GM19463 (cell line): ENCODE data around the gene URGCP.

Experiments
- ATAC-seq: cut with Tn5 transposase; IDR thresholded peaks from one replicate; pipeline ENCODE4 v1.9.1; 2021; ENCODE audit warnings: mild to moderate bottlenecking, moderate library complexity; ENCODE audit not compliant: unreplicated experiment

Gene URGCP, protein sequence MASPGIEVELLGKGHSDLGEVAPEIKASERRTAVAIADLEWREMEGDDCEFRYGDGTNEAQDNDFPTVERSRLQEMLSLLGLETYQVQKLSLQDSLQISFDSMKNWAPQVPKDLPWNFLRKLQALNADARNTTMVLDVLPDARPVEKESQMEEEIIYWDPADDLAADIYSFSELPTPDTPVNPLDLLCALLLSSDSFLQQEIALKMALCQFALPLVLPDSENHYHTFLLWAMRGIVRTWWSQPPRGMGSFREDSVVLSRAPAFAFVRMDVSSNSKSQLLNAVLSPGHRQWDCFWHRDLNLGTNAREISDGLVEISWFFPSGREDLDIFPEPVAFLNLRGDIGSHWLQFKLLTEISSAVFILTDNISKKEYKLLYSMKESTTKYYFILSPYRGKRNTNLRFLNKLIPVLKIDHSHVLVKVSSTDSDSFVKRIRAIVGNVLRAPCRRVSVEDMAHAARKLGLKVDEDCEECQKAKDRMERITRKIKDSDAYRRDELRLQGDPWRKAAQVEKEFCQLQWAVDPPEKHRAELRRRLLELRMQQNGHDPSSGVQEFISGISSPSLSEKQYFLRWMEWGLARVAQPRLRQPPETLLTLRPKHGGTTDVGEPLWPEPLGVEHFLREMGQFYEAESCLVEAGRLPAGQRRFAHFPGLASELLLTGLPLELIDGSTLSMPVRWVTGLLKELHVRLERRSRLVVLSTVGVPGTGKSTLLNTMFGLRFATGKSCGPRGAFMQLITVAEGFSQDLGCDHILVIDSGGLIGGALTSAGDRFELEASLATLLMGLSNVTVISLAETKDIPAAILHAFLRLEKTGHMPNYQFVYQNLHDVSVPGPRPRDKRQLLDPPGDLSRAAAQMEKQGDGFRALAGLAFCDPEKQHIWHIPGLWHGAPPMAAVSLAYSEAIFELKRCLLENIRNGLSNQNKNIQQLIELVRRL

DNA sequence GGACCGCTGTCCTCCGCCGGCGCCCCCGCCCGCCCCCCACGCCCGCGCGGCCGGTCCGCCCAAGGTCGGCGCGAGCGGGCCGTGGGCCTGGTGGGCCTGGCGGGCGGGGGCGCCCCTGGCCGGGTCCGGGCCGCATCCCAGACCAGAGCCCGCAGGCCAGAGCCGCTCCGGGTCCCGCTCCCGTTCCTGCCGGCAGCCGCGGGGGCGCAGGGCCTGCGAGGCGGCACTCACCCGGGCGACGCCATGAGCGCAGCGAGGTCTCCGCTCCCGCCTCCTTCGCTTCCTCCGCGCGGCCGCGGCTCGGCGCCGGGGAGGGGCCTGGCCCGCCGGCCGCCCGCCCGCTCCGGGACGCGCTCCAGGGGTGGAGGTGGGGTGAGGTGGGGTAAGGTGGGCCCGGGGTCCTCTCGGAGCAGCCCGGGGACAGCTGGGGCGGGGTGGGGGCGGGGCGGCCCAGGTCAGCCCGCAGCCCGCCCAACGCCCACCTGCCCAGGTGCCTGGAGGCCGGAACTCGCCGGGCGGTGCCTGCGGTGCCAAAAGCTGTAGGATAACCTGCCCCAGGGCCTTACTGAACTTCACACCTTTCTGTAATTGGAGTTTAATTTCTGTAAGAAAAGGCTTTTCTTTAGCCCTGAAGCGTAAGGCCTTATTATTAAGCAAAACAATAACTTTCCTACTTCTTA is at the start of gene URGCP:
TSS of gene URGCP (minus strand) at position 266 of the 680 bp plus-strand sequence. CDS start at position 245, 21 bp downstream.
- peak; percentile 84 for ATAC-seq

DNA sequence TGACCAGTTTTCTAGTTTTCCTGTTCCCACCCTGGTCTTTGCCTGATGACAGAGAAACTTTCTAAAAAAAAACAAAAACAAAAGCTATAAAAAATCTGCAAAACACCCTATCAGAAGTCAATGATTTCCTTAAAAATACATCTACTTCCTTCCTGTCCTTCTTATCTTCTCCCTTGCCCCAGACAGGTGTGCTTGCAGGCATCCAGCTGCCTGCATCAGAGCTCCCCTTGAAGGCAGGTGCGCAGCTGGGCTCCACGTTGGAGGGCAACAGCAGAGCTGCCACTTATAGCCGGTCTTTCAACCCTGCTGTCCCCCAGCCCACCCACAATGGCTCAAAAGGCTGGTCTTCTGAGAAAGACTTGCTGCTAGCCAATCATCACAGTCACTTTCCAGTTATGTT is 49.6 kb upstream of the URGCP start:
- no peak for ATAC-seq

DNA sequence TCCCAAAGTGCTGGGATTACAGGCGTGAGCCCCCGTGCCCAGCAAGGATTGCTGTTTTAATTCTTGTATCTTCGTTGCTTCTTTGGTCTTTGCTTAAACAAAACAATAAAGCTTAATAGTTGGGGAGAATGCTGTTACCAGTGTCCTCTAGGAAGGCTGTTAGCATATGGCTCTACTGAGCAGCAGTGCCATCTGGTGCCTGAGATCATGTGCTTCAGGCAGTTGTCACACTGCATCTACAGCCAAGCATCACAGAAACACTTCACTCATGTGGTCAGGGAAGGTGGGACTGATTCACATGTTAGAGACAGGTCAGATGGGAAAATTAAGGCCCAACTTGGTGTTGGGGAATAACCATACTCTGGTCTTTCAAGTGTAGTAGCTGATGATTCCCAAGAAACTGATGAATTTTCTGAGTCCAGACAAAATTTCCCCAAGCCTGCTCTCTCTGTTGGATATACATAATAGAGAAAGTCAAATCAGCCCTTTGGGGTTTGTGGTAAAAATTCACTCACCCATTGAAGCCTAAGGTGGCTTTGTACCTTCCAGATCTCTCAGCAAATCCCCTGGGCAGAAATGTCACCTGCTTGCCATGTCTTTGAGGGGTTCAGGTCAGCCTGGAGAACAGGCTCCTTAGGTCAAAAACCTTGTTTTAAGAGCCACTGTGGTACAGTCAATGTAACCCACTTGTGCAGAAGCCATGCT is 48.3 kb upstream of the URGCP start:
- ATAC-seq = peak; percentile 61

DNA sequence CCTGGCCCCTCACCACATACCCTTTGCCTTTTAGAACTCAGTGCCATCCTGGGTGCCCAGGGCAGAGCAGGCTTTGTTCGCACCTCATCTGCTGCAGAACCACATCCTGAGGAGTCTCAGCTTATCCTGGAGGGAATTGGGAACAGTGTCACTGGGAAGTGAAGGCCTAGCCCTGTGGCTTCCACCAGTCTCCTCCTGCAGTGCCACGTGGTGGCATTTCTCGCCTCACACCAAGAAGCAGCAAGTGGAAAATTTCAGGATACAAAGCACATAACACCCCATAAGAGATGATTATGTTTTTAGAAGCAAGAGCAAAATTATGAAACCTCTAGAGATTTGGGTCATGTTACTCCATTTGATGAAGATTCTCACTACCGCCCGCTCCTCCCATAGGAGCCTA is 46.7 kb upstream of the URGCP start:
- ATAC-seq = no peak

DNA sequence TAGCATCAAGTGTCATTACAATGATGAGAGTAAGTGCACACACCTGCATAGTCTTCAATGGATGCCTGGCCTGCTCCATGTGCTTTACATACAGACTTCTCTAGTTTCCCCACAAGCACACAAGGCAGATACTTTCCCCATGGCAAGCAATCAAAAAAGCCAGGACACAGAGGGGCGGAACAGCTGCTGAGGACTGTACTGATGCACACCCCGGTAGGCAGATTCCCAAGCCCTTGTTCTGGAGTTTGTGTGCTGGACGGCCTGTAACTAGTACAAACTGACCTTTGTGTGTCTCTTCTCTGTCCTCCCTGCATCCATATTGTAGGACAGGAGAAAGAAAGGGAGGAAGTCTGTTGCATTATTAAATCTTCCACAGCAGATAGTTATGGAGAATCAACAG is 45.6 kb upstream of the URGCP start:
- ATAC-seq = no peak

DNA sequence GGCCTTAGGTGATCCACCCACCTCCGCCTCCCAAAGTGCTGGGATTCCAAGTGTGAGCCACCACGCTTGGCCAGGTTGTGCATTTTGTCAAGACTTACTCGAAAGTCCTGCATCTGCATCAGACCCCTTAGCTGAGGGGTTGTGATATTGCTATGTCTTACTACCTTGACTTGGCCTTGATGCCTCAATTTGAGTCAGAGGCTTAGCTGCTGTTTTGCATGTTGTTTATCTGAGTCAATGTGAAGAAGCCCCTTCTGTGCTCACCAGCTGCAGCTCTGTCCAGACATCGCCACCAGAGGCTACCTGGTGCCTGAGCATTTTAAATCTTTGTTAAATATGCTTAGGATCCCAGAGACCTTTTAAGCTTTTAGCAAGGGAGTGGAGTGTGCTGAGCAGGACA is 37.9 kb upstream of the URGCP start:
- ATAC-seq = no peak

DNA sequence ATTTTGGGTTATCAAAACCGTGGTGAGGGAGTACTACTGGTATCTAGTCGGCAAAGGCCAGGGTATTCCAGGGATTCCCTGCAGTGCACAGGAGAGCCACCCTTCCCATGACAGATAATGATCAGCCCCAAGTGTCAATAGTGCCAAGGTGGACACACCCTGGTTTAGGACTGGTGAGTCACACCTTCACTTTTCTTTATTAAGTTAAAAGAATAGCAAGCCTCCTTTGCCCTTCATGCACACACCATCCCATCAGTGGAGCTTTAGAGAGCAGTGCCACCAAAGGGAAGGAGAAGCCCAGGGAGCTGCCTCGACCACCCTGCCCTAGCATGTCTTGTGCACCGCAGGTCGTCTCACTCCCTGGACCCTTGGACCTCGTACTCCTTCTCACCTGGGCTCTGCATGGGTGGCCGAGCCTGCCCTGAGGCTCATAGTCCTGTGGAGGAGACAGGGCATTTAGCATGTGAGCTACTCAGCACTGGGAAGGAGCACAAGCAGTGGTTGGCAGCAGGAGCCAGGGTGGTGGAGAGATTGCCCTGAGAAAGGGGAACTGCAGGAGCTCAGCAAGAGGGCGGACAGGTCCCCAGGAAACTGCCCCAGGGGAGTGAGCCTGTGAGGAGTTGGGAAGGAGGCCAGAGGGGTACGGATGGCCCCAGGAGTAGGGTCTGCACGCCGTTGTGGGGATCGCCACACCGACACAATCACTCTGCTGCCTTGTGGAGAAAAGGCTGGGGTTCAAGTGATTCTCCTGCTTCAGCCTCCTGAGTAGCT is 37.2 kb upstream of the URGCP start:
- ATAC-seq = no peak

DNA sequence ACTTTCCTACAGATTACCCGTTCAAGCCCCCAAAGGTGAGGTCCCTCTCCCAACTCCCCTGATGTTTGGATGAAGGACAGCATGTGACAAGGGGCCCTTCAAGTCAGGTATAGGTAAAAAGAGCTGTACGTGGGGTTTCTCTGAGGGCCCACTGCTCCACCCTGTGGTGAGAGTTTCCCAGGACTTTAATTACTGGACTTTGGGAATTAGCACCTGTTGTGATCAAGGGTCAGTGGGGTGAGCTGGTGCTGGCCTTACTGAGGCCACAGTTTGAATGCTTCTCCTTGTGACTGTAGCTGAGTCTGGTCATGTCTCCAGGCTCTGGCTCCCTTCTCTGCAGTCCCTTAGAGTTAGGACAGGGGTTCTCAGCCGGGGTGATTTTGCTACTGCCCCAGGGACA is 36.6 kb upstream of the URGCP start:
- ATAC-seq = no peak

DNA sequence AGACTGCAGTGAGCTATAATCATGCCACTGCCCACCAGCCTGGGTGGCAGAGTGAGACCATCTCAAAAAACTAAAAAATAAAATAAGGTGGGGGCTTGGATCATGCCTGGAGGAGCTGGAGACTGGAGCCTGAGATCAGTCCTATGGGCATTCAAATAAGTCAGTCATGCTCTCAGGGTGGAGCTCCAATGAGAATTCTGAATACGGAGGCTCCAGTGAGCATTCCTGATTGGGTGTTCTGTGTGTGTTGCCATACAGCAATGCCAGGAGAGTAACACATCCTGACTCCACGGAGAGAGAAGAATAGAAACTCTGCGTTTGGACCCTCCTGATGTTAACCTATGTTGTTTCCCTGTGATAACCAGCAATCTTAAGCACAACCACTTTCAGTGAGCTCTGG is 35.9 kb upstream of the URGCP start:
- no peak for ATAC-seq

DNA sequence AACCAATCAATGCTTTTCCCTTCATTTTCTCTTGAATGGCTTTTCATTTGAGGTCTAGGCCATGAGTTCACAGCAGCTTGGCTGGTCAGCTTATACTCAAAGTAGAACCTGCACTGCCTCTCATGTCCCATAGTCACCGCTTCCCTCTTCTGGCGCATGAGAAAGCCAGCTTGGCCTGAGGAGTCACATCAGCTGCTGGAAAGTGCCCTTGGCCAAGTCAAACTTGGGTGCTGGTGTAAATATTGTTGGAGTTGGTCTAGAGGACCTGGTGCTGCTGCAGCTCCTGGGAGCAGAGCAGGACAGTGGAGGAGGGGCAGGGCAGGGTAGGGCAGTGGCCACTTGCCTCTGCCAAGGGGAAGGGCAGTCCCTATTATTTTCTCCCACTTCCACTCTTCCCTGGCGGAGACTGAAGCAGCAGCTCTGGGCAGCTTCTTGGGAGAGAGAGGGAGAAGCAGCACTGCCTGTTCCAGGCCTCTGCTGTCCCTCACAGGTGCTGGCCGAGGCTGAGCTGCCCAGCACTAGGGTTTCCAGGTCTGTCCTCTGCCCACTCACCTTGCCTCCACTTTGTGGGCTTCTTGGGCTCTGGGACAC is 32.6 kb upstream of the URGCP start:
- ATAC-seq = no peak

DNA sequence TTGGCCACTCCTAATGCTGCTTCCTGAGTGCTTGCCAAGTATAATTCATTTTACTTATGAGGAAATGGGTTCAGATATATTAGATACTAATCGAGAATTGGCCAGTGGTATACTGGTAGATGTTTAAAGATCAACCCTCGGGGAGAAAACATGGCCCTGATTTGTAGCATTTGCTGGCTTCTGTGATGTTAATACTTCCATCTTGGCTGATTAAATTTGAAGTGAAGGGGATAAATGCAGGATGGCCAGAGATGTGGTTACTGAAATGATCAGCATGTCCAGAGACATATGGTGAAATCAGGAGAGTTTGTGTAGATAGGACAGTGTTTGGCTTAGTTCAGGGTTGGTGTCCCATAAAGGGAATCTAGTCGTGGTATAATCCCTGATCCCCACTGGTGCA is 31.0 kb upstream of the URGCP start:
- ATAC-seq = no peak

DNA sequence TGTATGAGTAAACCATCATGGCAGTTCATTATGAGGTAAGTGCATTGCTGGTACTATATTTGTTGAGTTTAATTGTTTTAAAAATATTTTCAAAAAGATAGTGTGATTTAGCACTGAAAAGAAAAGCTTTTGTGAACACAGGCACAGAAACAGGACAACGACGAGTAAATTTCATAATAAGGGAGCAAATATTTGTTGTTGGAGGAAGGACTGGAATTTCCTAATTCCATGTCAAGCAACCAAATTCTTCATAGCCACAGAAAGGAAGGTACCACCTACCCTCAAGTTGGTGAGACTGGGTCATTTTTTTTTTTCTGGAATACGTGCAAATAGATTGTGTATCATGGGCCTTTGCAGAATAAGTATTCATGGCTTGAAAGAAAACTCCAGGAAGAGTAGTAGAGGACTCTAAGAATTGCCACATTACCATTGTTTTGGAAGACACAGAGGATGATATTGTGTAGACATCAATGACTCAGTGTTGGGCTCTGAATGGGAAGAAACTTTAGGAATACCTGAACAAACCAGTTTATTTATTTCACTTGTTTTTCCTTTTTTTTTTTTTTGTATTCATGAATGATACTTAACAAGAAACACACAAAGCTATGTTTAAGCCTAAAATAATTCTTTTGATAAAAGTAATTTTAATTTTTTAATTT is 27.6 kb upstream of the URGCP start:
- no peak for ATAC-seq

DNA sequence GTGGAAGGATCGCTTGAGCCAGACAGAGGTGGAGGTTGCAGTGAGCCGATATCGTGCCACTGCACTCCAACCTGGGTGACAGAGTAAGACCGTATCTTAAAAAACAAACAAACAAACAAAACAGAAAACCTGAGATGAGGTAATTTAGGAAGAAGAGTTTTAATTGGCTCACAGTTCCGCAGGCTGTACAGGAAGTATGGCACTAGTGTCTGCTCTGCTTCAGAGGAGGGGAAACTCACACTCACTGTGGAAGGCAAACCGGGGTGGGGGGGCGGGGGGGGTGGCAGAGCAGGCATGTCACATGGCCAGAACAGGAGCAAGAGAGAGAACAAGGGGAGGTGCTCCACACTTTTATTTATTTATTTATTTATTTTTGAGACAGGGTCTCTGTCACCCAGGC is 24.9 kb upstream of the URGCP start:
- ATAC-seq = no peak

DNA sequence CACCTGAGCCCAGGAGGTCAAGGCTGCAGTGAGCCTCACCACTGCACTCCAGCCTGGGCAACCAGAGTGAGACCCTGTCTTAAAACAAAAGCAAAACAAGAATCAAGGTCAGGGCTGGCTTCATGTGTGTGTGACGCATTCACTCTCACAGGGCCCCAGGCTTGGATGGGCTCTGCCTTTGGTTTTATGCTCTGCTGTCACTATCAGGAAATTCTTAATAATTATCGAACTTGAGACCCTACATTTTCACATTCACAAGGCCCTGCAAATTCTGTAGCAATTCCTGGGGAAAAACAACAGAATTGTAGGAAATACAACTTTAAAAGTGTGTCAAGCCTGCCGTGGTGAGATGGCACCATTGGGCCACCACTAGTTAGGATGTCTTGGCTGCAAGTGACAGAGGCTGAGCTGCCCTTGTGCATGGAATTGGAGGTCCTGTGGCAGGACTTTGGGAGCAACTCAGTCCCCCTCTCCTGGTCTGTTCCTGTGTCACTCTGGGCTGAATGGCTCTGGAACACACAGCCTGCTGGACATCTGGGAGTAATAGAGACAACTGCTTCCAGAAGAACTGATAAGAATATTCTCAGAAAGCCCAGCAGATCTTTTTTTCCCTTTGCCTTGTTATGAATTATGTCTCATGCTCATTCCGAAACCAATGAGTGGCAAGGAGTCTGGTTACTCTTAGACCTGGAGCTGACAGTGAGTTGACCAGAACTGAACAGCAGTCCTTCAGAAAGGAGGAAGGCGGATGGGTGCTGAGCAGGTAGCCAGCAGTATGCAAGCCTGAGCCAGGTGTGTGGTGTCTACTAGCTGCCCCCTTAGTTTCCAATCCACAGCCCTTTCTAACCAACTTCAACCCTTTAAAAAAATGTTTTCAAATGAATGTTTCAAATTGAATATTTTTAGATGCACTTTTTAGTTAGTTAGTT is 23.4 kb upstream of the URGCP start:
- ATAC-seq = no peak

DNA sequence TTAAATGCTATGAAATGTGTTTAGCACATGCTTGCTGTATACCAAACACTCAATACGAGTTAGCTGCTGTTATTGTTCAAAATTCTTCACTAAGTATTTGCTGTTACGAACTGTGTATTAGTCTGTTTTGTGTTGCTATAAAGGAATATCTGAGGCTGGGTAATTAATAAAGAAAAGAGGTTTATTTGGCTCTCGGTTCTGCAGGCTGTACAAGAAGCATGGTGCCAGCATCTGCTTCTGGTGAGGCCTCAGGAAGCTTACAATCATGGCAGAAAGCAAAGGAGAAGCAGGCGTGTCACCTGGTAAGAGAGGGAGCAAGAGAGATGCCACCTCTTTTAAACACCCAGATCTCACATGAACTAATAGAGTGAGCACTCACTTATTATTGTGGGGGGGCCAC is 21.4 kb upstream of the URGCP start:
- no peak for ATAC-seq

DNA sequence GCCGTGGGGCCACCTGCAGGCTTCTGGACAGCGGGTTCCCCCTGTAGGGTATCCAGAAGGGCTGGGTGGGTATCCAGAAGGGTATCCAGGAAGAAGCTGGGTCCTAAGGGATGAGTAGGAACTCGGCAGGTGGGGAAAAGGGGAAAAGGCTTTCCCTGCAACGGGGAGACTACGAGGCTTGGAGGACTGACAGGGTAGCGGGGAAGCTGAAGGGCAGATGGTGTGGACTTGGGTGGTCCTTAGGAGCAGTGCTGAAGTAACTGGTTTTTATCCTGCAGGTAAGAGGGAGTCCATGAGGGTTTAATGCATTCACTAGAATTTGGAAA is 20.4 kb upstream of the URGCP start:
- ATAC-seq = peak; percentile 9

DNA sequence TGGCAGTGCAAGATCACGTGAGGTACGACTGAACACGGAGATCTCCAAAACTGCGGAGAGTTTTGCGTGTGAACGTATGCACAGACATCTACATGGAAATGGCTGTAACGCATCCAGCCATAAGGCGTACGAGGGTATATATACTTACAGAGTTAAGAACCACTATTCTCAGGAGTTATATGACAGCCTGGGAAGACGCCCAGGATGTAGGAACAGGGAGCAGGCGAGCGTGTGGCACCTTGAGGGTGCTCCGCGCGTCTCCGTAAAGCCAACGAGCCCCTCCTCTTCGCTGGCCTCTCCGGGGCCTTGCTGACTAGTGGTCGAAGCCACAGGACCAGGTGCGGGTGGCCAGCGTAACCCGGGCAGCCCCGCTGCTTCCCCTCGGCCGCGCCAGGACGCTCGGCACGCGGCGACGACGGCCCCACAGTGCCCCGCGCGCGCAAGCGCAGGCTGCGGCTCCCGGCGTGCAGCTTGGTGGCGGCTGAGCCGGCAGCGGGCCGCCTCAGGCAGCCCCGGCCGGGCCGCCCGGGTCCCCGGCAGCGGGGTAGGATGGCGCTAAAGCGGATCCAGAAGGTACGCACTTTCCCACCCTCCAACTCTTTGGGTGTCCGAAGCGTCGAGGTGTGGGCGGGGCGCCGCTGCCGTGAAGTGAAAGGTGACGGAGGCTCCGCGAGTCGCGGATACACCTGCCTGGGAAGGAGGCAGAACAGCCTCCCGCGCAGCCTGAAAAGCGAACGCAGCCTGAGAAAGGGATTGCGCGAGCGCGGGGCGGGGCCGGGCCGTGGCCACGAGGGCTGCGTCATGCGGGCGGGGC is 19.8 kb upstream of the URGCP start, which contains the start of gene UBE2D4:
TSS of gene UBE2D4 (plus strand) at position 453 of the 814 bp plus-strand sequence. CDS start at position 550, 97 bp downstream.
- peak; percentile 90 for ATAC-seq
